NK-92 treated with Interleukin-12 subunit alpha and Interleukin-12 subunit beta, amount 100 ng/mL, for 24 hours (cell line): ENCODE results near the gene CHRDL2.
A peak's percentile ranks its signal among the peaks of the same experiment; 100 is the strongest.

Experiments used
- DNase-seq: peaks from one replicate; lab custom pipeline; 2025; lab: John Stamatoyannopoulos, UW

CHRDL2 gene

GRCh38 chr11:74710281-74710938, 20.8 kb downstream of the CHRDL2 start:
- DNase-seq = no peak

- DNase-seq = no peak
Measured at GRCh38 chr11:74709175-74709574, 22.1 kb downstream of the CHRDL2 start.

DNA sequence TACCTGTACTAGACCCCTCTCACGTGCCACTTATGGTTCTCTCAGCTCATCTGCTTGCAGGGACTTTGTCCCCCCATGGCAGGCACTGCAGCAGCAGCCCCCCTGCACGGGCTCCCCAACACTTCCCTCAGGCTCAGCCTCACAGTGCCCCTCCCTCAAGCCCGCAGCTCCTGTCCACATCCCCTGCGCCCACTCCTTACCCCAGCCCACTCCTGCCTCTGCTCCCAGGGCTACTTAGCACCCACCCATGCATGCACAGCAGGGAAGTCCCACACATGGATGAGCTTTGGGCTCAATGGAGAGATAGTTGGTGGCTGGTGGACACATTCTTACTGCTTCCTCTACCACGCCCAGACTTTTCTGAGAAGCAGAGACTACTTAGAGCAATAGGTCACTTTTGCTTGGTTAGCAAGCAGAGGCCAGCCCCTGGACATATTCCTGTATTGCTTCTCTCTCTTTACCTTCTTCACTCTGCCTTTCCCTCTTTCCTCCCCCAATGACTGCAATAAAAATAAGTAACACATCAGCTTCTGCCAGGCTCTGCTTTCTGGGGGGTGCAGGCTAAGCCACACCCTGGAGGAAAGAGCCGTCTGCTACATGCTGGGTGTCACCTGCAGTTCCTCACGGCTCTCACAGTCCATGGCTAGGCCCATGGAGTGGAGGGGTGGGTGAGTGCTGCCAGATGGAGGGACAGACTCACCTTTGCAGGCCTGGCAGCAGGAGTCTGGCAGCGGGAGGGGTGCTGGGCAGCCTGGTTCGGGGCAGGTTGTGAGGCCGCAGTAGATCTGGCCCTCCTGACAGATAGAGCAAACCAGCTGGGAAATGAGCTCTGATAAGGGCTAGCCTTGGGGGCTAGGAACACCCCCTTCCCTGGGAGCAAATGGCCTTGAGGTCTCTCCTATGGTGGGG, 23.4 kb downstream of the CHRDL2 start:
- no peak for DNase-seq

- no peak for DNase-seq
Measured at GRCh38 chr11:74707182-74707581, 24.0 kb downstream of the CHRDL2 start.

DNA sequence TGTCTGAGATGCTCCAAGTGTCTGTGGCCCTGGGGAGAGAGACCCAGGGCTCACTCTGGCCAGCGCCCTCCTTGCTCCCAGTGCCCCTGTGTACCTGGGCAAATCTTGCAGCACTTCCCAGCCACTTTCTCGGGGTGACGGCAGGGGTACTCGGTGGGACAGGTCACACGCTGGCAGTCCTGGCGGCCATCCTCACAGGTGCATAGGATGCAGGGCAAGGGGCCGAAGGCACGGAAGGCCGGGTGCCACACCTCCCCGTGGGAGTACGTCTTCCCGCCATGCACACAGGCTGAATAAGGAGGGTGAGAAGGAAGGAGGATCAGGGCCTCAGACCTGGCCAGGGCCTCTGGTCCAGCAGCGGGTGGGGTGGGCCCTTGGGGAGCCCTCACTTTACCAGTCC, 28.0 kb downstream of the CHRDL2 start:
- no peak for DNase-seq

GRCh38 chr11:74702383-74703007, 28.7 kb downstream of the CHRDL2 start:
- peak; percentile 22 for DNase-seq

- no peak for DNase-seq
Measured at GRCh38 chr11:74701351-74701750, 29.9 kb downstream of the CHRDL2 start.

- DNase-seq = no peak
Measured at GRCh38 chr11:74699615-74700396, 31.4 kb downstream of the CHRDL2 start.

- no peak for DNase-seq
Measured at GRCh38 chr11:74697722-74698121, 33.5 kb downstream of the CHRDL2 start.

DNA sequence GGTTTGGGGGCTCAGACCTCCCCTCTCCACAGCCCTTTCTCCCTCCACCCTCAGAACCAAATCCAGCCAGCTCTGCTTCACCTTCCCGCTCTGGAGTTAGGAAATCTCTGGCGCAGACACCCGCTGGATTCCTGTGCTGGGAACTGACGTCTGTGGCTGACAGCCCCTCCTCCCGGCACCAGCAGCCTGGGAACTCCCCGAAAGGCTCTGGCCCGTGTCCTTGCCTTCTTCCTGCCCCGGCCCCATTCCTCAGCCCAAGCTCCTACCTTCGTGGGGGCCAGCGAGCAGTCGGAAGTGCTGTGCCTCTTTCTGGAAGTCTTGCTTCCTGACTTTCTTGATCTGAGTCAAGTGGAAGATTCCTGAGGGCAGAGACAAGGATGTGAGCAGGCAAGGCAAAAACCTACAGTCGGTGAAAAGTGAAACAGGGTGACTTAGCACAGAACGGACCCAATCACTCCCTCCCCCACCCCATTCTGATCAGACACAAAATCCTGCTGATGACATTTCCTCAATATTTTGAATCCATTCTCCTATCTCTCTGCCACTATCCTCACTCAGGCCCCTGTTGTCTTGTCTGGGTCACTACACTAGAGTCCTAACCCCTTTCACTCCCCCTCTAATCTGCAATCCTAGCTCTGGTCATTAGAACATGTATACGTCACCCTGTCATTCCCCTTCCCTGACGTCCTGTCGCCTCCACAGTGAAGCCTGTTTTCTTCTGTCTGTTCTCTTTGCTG, 34.1 kb downstream of the CHRDL2 start:
- no peak for DNase-seq

- no peak for DNase-seq
Measured at GRCh38 chr11:74696500-74696899, 34.7 kb downstream of the CHRDL2 start.

DNA sequence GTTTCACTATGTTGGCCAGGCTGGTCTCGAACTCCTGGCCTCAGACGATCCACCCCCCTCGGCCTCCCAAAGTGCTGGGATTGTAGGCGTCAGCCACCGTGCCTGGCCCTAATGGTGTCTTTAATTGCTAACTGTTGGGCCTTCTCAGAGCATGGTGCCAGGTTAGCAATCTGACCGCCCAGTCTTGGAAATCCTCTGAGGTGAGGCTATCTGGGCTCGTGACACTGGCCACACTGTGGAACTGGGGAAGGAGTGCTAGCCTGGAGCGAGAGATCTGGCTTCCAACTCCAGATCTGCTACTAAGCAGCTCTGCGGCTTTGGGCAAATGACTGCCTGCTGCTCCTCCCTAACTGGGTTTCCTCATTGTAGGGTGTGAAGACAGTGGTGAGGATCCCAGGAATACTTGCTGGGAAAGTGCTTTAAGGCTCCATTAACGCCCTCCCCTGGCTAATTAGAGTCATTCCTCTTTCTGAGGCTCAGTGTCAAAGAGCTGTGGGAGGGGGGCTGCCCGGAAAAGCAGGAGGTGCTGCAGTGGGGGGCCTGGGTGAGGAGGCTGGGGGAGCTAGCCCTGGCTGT, 35.4 kb downstream of the CHRDL2 start:
- no peak for DNase-seq

DNA sequence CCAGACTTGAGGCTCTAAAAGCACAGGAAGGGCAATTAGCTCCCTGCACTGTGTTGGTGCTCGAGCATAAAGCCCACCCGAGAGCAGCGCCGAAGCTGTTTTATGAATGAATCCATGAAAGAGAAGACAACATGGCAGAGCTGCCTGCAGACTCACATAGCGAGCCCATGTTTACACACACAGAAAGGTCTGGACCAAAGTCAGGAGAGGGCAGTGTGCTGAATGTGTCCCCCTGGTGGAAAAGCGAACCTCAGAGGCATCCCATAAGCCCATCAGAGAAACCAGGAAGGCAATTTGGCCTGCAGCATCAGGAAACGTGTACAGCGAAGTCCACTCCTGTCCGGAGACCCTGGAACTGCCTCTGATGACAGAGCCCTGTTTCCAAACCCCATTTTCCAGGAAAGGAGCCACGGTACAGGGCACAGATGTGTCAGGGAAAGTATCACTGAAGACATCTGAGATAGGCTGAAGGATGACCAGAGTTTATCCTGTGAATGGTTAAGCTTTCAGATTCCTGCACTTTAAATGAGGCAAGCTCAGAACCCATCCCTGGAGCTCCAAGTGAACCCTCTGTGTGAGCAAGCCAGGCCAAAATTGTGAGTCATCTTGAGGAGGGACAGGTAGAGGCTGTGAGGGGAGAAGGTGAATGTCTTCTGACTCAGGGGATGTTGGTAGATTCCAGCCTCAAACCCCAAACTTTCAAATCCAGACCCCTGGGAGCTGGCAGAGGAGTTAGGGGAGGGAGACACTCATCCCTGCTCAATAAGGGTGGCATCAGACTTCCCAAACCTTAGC, 36.9 kb downstream of the CHRDL2 start:
- DNase-seq = no peak

DNA sequence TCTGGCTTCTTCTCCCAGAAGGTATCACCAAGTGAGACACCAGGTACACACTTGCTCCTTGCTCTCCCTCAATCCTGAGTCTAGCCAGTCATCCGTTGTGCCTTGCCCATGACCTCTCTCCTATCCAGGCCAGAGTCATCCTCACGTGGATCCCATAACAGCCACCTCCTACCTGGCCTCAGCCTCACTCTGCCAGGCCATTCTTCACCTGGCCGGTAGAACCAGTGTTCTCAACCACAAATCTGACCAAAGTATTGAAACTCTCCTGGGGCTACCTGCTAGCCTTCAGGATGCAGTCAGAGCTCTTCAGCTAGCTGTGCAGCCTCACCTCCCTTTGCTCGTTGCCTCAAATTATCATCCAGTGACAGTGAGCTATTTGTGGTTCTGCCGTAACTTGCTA, 37.7 kb downstream of the CHRDL2 start:
- no peak for DNase-seq

DNA sequence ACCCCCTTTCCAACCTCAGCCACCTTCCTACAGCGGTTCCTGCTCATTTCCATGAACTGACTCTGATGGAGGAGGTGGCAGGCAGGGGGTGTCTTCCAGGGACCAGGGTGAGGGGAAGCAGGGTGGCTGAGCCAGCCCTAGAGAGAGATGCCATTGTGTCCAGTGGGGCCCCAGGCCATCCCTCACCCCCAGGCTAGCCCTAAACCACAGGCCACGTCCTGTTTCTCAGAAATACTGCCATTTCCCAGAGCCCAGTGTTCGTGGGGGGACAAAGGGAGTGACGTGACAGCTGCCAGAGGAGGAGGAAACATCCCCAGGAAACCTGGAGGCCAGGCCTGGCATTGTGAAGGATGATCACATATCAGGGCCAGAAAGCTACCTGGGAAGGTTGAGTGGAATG, 39.5 kb downstream of the CHRDL2 start:
- DNase-seq = no peak

DNA sequence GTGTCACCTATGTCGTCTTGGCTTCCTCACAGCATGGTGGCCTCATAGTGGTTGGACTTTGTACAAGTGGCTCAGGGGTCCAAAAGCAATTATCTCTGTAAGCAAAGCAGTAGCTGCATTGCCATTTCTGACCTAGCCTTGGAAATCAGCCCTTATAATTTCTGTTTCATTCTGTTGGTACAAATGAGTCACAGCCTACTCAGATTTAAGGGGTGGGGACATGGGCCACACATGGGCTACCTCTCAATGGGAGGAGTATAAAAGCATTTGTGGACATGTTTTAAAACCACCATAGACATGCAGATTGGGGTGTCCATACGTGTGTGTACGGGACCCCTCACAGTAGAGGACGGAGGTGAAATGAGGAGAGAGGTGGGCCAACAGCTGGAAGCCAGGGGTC, 41.6 kb downstream of the CHRDL2 start:
- no peak for DNase-seq

GRCh38 chr11:74687237-74688023, 43.8 kb downstream of the CHRDL2 start:
- DNase-seq = no peak

- no peak for DNase-seq
Measured at GRCh38 chr11:74686792-74687191, 44.4 kb downstream of the CHRDL2 start.

- no peak for DNase-seq
Measured at GRCh38 chr11:74685905-74686304, 45.3 kb downstream of the CHRDL2 start.
